ENCODE data around the gene VSTM4. TPM values are rescaled to one million over a fixed set of nuclear protein-coding genes. Genes with fewer than 3 reads are reported as not detected.

The VSTM4 gene
- total RNA-seq, 1 donor from 2014 or later = 21.1 TPM

DNA sequence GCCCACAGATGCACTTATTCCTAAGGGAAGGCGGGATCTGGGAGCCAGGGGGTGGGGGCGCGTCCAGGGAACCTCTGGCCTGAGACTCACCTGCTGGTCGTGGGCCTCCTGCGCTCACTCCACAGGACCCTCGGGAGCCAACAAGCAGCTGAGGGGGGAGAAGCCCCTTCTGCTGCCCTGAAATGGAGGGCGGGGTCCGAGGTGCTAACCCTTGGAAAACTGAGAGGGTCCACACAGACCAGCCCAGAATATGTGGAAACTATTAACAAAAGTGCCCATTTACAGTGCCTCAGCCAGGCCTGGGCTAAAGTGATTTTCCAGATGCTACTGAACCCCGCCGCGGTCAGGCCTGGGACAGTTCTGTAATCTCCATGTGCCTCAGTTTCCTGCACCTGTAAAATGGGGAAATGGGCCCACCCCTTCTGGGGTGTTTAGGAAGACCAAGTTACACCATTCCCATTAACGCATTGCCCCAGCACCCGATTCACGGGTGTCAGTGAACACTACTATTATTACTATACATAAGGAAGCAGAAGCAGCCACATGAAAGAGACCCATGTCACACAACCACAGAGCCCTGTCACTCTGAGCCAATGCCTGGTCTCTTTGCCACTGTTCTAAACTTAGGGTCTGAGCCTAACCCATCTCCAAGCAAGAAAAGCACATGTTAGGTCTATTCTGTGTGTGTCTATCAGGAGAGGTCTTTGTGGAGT lies 630 bp upstream of the VSTM4 start:
- peak overlapping the region; percentile 68 for H3K27ac ChIP-seq (replicated peaks)
- no peaks in the 10 kb centered on the region for H3K9me3 ChIP-seq (replicated peaks)
- no peaks in the 10 kb centered on the region for H3K36me3 ChIP-seq
- no peaks in the 10 kb centered on the region for H3K27me3 ChIP-seq (ENCODE audit: low read depth)
- peaks cover 52% of the 10 kb centered on the region for H3K4me1 ChIP-seq
- intact Hi-C loops (cut with micrococcal nuclease) = no loop called here
- H3K4me3 ChIP-seq = peak overlapping the region; percentile 77
- DNase-seq = no peak
- TF ChIP-seq, protein P1, sequence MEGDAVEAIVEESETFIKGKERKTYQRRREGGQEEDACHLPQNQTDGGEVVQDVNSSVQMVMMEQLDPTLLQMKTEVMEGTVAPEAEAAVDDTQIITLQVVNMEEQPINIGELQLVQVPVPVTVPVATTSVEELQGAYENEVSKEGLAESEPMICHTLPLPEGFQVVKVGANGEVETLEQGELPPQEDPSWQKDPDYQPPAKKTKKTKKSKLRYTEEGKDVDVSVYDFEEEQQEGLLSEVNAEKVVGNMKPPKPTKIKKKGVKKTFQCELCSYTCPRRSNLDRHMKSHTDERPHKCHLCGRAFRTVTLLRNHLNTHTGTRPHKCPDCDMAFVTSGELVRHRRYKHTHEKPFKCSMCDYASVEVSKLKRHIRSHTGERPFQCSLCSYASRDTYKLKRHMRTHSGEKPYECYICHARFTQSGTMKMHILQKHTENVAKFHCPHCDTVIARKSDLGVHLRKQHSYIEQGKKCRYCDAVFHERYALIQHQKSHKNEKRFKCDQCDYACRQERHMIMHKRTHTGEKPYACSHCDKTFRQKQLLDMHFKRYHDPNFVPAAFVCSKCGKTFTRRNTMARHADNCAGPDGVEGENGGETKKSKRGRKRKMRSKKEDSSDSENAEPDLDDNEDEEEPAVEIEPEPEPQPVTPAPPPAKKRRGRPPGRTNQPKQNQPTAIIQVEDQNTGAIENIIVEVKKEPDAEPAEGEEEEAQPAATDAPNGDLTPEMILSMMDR (IDR thresholded peaks at IDR 0.05; ENCODE audit: borderline replicate concordance) = no peak

DNA sequence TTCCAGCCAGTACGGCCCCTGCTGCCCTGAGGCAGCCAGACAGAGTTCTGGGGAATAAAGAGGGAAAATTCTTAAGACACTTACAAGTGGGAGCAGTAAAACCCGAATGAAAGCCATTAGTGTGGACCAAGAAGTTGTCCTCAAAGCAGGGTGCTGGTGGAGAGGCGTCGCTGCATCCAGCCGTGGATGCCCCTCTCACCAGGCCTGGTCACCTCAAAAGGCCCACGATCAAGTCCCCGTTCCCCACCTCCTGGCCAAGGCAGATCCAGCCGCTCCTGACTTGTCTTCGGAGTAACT lies 656 bp downstream of the VSTM4 start:
- DNase-seq = no peak
- Histone ChIP-seq H3K36me3 (no peaks in the 10 kb centered on the region), H3K27ac (replicated peaks) (peak overlapping the region; percentile 88), H3K9me3 (replicated peaks) (no peaks in the 10 kb centered on the region), H3K4me3 (peak overlapping the region; percentile 77), H3K4me1 (peaks cover 65% of the 10 kb centered on the region), H3K27me3 (ENCODE audit: low read depth) (no peaks in the 10 kb centered on the region)
- intact Hi-C loops (cut with micrococcal nuclease) = no loop called here
- TF ChIP-seq, protein P1 (IDR thresholded peaks at IDR 0.05; ENCODE audit: borderline replicate concordance) = no peak

DNA sequence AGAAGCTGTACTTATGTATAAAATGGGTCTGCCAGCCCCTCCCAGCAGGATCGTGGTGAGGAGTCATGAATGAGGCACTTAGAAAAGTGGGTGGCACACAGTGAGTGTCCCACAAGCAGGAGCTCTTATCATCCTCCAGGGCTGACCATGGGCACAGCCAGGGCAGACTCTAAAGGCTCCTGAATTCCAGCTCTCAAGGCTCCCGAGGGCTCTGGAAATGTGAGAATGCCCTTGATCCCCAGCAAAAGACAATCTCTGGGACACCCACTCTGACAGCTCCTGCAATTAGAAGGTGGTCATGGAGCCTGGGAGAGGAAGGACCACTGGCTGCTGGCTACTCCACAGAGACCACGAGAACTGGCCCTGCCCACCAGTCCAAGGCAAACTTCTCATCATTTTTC lies 1.6 kb downstream of the VSTM4 start:
- no peaks in the 10 kb centered on the region for H3K36me3 ChIP-seq
- H3K9me3 ChIP-seq (replicated peaks) = no peaks in the 10 kb centered on the region
- H3K27me3 ChIP-seq (ENCODE audit: low read depth) = no peaks in the 10 kb centered on the region
- TF ChIP-seq, protein P1 (IDR thresholded peaks at IDR 0.05; ENCODE audit: borderline replicate concordance) = no peak
- peak overlapping the region; percentile 77 for H3K4me3 ChIP-seq
- no peak for DNase-seq
- peak overlapping the region; percentile 88 for H3K27ac ChIP-seq (replicated peaks)
- H3K4me1 ChIP-seq = peaks cover 74% of the 10 kb centered on the region
- intact Hi-C loops (cut with micrococcal nuclease) = no loop called here

DNA sequence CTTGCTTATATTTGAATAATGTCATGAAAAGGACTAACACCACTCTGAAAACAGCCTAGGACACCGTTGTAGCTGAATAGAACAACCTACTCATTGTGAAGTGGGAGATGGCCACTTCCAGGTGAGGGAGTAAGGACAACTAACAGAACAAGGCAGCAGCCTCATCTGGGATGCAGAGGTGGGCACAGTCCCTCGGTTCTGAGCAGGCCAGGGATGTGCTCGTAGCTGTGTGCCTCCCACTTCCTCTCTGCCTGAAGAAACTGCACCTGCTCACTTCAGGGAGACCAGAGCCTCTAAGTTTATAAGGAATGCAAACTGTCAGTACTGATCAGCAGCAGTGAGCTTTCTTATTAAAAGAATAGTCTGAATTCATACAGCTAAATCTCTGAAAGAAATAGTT lies 2.5 kb downstream of the VSTM4 start:
- H3K9me3 ChIP-seq (replicated peaks) = no peaks in the 10 kb centered on the region
- peak overlapping the region; percentile 88 for H3K27ac ChIP-seq (replicated peaks)
- DNase-seq = no peak
- no peaks in the 10 kb centered on the region for H3K36me3 ChIP-seq
- no peaks in the 10 kb centered on the region for H3K27me3 ChIP-seq (ENCODE audit: low read depth)
- peak overlapping the region; percentile 77 for H3K4me3 ChIP-seq
- intact Hi-C loops (cut with micrococcal nuclease) = no loop called here
- TF ChIP-seq, protein P1 (IDR thresholded peaks at IDR 0.05; ENCODE audit: borderline replicate concordance) = no peak
- peaks cover 83% of the 10 kb centered on the region for H3K4me1 ChIP-seq

DNA sequence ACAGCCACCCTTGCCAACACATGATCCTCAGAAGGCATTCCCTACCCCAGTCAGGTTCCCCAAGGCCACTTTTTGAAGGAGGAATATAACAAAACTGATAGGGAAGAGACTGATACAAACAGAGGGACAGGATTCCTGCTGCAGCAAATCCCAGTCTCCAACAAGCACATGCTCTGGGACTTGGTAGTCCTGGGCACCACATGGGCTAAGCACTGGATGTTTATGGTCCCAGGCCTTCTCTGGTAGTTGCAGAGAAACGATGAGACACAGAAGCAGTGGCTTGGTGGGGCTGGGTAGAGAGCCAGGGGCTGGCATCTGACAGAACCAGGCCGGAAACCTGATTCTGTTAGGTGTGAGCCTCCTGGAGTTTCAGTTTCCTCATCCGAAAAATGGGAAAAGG lies 3.2 kb downstream of the VSTM4 start:
- H3K4me1 ChIP-seq = peaks cover 85% of the 10 kb centered on the region
- peak overlapping the region; percentile 88 for H3K27ac ChIP-seq (replicated peaks)
- no peaks in the 10 kb centered on the region for H3K36me3 ChIP-seq
- DNase-seq = no peak
- no peaks in the 10 kb centered on the region for H3K9me3 ChIP-seq (replicated peaks)
- H3K27me3 ChIP-seq (ENCODE audit: low read depth) = no peaks in the 10 kb centered on the region
- TF ChIP-seq, protein P1 (IDR thresholded peaks at IDR 0.05; ENCODE audit: borderline replicate concordance) = no peak
- H3K4me3 ChIP-seq = peak overlapping the region; percentile 7
- intact Hi-C loops (cut with micrococcal nuclease) = no loop called here
